ENCODE measurements around the gene PQBP1.

DNA sequence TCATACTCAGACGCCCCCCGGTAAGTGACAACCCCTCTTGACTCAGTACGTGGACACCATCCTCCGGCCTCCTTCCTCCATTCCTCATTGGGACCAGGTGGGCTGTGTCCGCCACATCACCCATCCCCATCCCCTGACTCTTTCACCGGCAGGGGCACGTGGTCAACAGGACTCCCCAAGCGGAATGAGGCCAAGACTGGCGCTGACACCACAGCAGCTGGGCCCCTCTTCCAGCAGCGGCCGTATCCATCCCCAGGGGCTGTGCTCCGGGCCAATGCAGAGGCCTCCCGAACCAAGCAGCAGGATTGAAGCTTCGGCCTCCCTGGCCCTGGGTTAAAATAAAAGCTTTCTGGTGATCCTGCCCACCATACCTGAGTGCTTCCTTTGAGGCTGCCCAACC lies 5.0 kb downstream of the PQBP1 start:
- no peak for TF ChIP-seq POLR2AphosphoS5 (IDR thresholded peaks at IDR 0.05)
- no peak for TF ChIP-seq POLR2A (IDR thresholded peaks at IDR 0.05)
